ENCODE measurements around the gene OSBPL7.

Gene OSBPL7

DNA sequence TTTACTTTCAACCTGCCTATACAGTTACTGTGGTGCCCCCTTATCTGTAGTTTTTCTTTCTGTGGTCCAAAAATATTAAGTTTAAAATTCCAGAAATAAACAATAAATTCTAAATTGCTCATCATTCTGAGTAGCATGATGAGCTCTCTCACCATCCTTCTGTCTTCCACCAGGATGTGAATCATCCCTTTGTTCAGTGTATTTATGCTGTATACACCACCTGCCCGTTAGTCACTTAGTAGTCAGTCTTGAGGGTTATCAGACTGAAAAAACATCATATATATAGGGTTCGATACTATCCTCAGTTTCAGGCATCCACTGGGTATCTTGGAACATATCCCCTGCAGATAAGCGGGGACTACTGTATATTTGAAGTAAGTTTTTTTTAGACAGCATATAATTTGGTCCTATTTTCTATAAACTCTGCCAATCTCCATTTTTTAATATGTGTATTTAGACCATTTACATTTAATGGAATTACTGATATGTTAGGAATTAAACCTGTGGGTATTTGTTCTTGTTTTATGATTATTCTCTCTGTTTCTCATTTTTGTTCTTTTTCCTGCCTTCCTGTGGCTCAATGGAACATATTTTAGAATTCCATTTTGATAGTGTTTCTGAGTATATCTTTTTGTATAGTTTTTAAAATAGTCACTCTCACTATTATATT, 57.5 kb downstream of the OSBPL7 start:
- peak; percentile 36 for DNase-seq (ENCODE audit: low spot score)

DNA sequence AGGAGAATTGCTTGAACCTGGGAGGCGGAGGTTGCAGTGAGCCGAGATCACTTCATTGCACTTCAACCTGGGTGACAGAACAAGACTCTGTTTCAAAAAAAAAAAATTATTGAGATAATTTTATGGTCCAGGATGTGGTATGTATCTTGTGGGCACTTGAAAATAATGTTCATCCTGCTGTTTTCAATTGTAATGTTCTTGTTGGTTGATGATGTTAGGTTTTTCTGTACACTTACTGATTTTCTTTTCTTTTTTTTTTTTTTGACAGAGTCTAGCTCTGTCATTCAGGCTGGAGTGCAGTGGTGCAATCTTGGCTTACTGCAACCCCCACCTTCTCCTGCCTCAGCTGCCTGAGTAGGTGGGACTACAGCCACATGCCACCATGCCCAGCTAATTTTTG, 58.9 kb downstream of the OSBPL7 start:
- peak; percentile 14 for DNase-seq (ENCODE audit: low spot score)

DNA sequence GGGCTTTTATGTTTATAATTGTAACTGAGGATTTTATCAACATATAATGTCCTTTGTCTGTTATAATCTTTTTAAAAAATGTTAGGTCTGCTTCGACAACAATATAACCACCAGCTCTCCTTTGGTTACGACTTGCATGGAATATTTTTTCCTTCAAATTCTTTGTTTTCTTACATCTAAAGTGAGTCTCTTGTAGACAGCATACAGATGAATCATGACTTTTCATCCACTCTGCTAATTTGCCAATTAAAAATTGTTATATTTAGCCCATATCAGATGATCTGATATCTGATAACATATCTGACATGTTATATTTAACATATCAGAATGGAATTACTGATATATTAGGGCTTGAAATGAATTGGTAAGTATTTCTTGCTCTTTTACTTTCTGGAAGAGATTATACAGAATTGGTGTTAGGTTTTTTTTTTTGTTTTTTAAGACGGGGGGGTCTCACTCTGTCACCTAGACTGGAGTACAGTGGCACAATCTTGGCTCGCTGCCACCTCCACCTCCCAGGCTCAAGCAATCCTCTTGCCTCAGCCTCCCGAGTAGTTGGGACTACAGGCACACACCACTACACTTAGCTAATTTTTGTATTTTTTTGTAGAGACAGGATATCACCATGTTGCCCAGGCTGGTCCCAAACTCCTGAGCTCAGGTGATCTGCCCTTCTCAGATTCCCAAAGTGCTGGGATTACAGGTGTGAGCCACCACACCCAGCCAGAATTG, 61.0 kb downstream of the OSBPL7 start:
- no peak for DNase-seq (ENCODE audit: low spot score)

DNA sequence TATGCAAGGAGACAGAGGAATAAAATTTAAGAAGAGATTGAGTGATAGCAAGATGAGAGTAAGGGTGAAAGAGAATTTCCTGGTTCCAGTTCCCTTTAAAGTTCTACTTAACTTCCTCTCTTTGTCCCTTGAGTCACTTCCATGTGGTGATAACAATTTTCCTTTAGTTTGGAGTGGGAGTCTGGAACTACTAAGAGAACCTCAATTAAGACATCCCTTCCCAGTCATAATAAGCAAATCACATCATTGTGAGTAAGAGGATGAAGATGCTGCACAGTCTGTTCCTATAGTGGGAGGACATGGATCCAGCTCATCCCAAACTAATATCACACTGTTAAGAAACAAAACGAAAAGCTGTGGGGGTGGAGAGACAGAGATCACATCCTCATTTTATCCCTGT, 64.2 kb downstream of the OSBPL7 start:
- no peak for DNase-seq (ENCODE audit: low spot score)

Measured in CD4-positive, alpha-beta T cell treated with Interleukin-15 for 4 hours (primary cell).